PFSK-1 (cell line): ENCODE data around the gene ISCA2.

Experiments used
- SIN3A ChIP-seq: IDR thresholded peaks from 2 replicates; pipeline ENCODE4 v1.6.1; 2012; ENCODE audit warnings: mild to moderate bottlenecking, low read length, moderate library complexity, borderline replicate concordance; ENCODE audit not compliant: insufficient read depth
- TAF1 ChIP-seq: IDR thresholded peaks from 2 replicates; pipeline ENCODE4 v1.6.1; 2012; ENCODE audit warnings: low read length, control low read depth, borderline replicate concordance; ENCODE audit not compliant: insufficient read depth

- TF ChIP-seq TAF1 (no peak), SIN3A (no peak)
These were observed 14.7 kb downstream of the ISCA2 start for GRCh38 chr14:74508292-74508731.
